ENCODE results near the gene POLL. TPM values are rescaled to one million over a fixed set of nuclear protein-coding genes. Genes with fewer than 3 reads are reported as not detected.

Gene POLL
- total RNA-seq, 1 experiment from 2014 or later: 27.2 TPM

GRCh38 chr10:101572785-101573184 is 15.3 kb downstream of the POLL start:
- no peaks in the 10 kb centered on the region for H3K36me3 ChIP-seq (ENCODE audit: insufficient read depth, low read length, poor library complexity, severe bottlenecking)
- peaks cover 28% of the 10 kb centered on the region for H3K4me1 ChIP-seq (ENCODE audit: insufficient read depth, low read length, poor library complexity, severe bottlenecking)
- no peaks in the 10 kb centered on the region for H3K27me3 ChIP-seq (replicated peaks; ENCODE audit: insufficient read depth, low read depth, low read length, poor library complexity)
- intact Hi-C loops (cut with micrococcal nuclease; ENCODE audit: unreplicated experiment): loop anchor here (5.0 kb wide), 2 partner anchors 270 to 410 kb away; no protein-coding TSS in a partner anchor
- DNase-seq (ENCODE audit: low spot score): no peak
- no peak overlapping the region for H3K27ac ChIP-seq (ENCODE audit: low read depth, low read length, poor library complexity, severe bottlenecking)
- no TSS peak for BruUV-seq (replicated peaks)
- POLR2A ChIA-PET (ENCODE audit: low non-redundant PET): no interaction called here
- H3K9me3 ChIP-seq (ENCODE audit: low read depth, low read length, poor library complexity, severe bottlenecking): peaks cover 8% of the 10 kb centered on the region
- no peak overlapping the region for H3K4me3 ChIP-seq (ENCODE audit: low read depth, low read length, poor library complexity, severe bottlenecking)
- TF ChIP-seq CTCF (conservative IDR thresholded peaks at IDR 0.05; ENCODE audit: low read depth, low read length) (no peak), EZH2 (IDR thresholded peaks at IDR 0.05; ENCODE audit: borderline replicate concordance, low read depth, low read length, poor library complexity, severe bottlenecking) (no peak)
- CTCF ChIA-PET: no interaction called here

- ChIA-PET CTCF (interaction anchor here (0.7 kb wide), 1 partner anchor 359 kb away, joined by 3 read pairs; no protein-coding TSS in a partner anchor), POLR2A (ENCODE audit: low non-redundant PET) (no interaction called here)
- Histone ChIP-seq H3K36me3 (ENCODE audit: insufficient read depth, low read length, poor library complexity, severe bottlenecking) (no peaks in the 10 kb centered on the region), H3K9me3 (ENCODE audit: low read depth, low read length, poor library complexity, severe bottlenecking) (peaks cover 8% of the 10 kb centered on the region), H3K27ac (ENCODE audit: low read depth, low read length, poor library complexity, severe bottlenecking) (no peak overlapping the region), H3K27me3 (replicated peaks; ENCODE audit: insufficient read depth, low read depth, low read length, poor library complexity) (no peaks in the 10 kb centered on the region), H3K4me3 (ENCODE audit: low read depth, low read length, poor library complexity, severe bottlenecking) (no peak overlapping the region), H3K4me1 (ENCODE audit: insufficient read depth, low read length, poor library complexity, severe bottlenecking) (peaks cover 28% of the 10 kb centered on the region)
- no peak for DNase-seq (ENCODE audit: low spot score)
- intact Hi-C loops (cut with micrococcal nuclease; ENCODE audit: unreplicated experiment): loop anchor here (5.0 kb wide), 2 partner anchors 270 to 410 kb away; no protein-coding TSS in a partner anchor
- BruUV-seq (replicated peaks): no TSS peak
- TF ChIP-seq EZH2 (IDR thresholded peaks at IDR 0.05; ENCODE audit: borderline replicate concordance, low read depth, low read length, poor library complexity, severe bottlenecking) (no peak), CTCF (conservative IDR thresholded peaks at IDR 0.05; ENCODE audit: low read depth, low read length) (no peak)
Observed at GRCh38 chr10:101572126-101572525, 15.9 kb downstream of the POLL start.

GRCh38 chr10:101571271-101571925 is 16.7 kb downstream of the POLL start:
- H3K4me3 ChIP-seq (ENCODE audit: low read depth, low read length, poor library complexity, severe bottlenecking): no peak overlapping the region
- no peaks in the 10 kb centered on the region for H3K36me3 ChIP-seq (ENCODE audit: insufficient read depth, low read length, poor library complexity, severe bottlenecking)
- TF ChIP-seq CTCF (conservative IDR thresholded peaks at IDR 0.05; ENCODE audit: low read depth, low read length) (no peak), EZH2 (IDR thresholded peaks at IDR 0.05; ENCODE audit: borderline replicate concordance, low read depth, low read length, poor library complexity, severe bottlenecking) (no peak)
- no peak for DNase-seq (ENCODE audit: low spot score)
- peaks cover 2% of the 10 kb centered on the region for H3K27me3 ChIP-seq (replicated peaks; ENCODE audit: insufficient read depth, low read depth, low read length, poor library complexity)
- ChIA-PET CTCF (interaction anchor here (0.6 to 1.7 kb wide), 4 partner anchors 127 to 358 kb away, joined by 3 to 21 read pairs (median 4); no protein-coding TSS in a partner anchor), POLR2A (ENCODE audit: low non-redundant PET) (no interaction called here)
- BruUV-seq (replicated peaks): no TSS peak
- no peak overlapping the region for H3K27ac ChIP-seq (ENCODE audit: low read depth, low read length, poor library complexity, severe bottlenecking)
- H3K9me3 ChIP-seq (ENCODE audit: low read depth, low read length, poor library complexity, severe bottlenecking): peaks cover 8% of the 10 kb centered on the region
- intact Hi-C loops (cut with micrococcal nuclease; ENCODE audit: unreplicated experiment): loop anchor here (5.0 kb wide), 2 partner anchors 269 to 409 kb away; no protein-coding TSS in a partner anchor
- peaks cover 28% of the 10 kb centered on the region for H3K4me1 ChIP-seq (ENCODE audit: insufficient read depth, low read length, poor library complexity, severe bottlenecking)
